Esophagus muscularis mucosa (tissue), 3 donors: ENCODE measurements around the gene OR13C2.
"Not testable (repeated sequence)": the region's sequence is repeated elsewhere in the genome, so short reads cannot be mapped to it uniquely, and the experiment has no call there.

ENCODE experiments used
- POLR2A ChIP-seq: fragments of 450-650 bp; IDR thresholded peaks from one replicate; pipeline ENCODE4 v1.6.1; 2017; ENCODE audit warnings: antibody characterized with exemption, moderate library complexity, mild to moderate bottlenecking, low read depth
- POLR2AphosphoS5 ChIP-seq, 2 donors: sonication (generic); formaldehyde crosslinking; IDR thresholded peaks; one replicate each; pipeline ENCODE4 v1.6.1; 2017; ENCODE audit warnings: antibody characterized with exemption in 2 of 2
- TF ChIP-seq, protein P1 (sequence below), 3 experiments: fragments of 200-600 bp in 2 of 3; fragments of 450-650 bp in 1 of 3; sonication (generic) in 2 of 3; IDR thresholded peaks; one replicate each; pipeline ENCODE4 v1.5.1; 2017 to 2019; ENCODE audit warnings: antibody characterized with exemption in 3 of 3, mild to moderate bottlenecking in 2 of 3, moderate library complexity in 1 of 3

DNA sequence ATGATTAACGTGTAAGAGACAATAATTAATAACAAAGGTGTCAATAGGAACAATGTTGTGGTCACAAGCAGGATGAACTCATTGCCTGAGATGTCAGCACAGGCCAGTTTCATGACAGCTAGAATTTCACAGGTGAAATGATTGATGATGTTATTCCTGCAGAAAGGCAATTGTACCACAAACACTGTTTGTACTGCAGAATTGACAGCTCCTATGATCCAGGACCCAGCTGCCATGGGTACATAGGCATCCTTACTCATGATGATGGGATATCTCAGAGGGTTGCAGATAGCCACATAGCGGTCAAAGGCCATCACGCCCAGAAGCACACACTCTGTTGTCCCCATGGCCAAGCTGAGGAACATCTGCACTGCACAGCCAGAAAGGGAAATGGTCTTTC is 6.7 kb downstream of the OR13C2 start:
- TF ChIP-seq, protein P1, sequence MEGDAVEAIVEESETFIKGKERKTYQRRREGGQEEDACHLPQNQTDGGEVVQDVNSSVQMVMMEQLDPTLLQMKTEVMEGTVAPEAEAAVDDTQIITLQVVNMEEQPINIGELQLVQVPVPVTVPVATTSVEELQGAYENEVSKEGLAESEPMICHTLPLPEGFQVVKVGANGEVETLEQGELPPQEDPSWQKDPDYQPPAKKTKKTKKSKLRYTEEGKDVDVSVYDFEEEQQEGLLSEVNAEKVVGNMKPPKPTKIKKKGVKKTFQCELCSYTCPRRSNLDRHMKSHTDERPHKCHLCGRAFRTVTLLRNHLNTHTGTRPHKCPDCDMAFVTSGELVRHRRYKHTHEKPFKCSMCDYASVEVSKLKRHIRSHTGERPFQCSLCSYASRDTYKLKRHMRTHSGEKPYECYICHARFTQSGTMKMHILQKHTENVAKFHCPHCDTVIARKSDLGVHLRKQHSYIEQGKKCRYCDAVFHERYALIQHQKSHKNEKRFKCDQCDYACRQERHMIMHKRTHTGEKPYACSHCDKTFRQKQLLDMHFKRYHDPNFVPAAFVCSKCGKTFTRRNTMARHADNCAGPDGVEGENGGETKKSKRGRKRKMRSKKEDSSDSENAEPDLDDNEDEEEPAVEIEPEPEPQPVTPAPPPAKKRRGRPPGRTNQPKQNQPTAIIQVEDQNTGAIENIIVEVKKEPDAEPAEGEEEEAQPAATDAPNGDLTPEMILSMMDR (IDR thresholded peaks at IDR 0.05), result not testable (repeated sequence)
- TF ChIP-seq POLR2A; POLR2AphosphoS5 (IDR thresholded peaks at IDR 0.05): not testable (repeated sequence)
